ENCODE results near the gene ARHGAP22.

The ARHGAP22 gene

GRCh38 chr10:48475943-48476278 is 129.0 kb downstream of the ARHGAP22 start:
- no peak overlapping the region for H2AFZ ChIP-seq (ENCODE audit: low read length)
- no peak overlapping the region for H3K4me2 ChIP-seq (ENCODE audit: low read depth, low read length)
- H3K9me3 ChIP-seq (replicated peaks; ENCODE audit: insufficient read depth, low read length): no peaks in the 10 kb centered on the region
- H3F3A ChIP-seq (ENCODE audit: insufficient read depth, low read length): no peaks in the 10 kb centered on the region
- no peak overlapping the region for H3K27ac ChIP-seq (ENCODE audit: low read length)
- DNase-seq: no peak
- no peaks in the 10 kb centered on the region for H3K27me3 ChIP-seq (replicated peaks; ENCODE audit: insufficient read depth, low read length)
- TF ChIP-seq EZH2phosphoT487 (IDR thresholded peaks at IDR 0.05; ENCODE audit: low read length) (no peak), EZH2 (optimal IDR thresholded peaks at IDR 0.05; ENCODE audit: low read depth, low read length) (no peak), CTCF (IDR thresholded peaks at IDR 0.05; ENCODE audit: low read length) (no peak)
- no peaks in the 10 kb centered on the region for H3K79me2 ChIP-seq (ENCODE audit: low read length)
- H3K4me3 ChIP-seq (ENCODE audit: low read length): no peak overlapping the region
- H4K20me1 ChIP-seq (ENCODE audit: insufficient read depth, low read length): no peaks in the 10 kb centered on the region
- H3K36me3 ChIP-seq (replicated peaks; ENCODE audit: insufficient read depth, low read length): no peaks in the 10 kb centered on the region
- H3K9me2 ChIP-seq (replicated peaks; ENCODE audit: insufficient read depth, low read length): no peaks in the 10 kb centered on the region
- H3K4me1 ChIP-seq (ENCODE audit: low read length): no peaks in the 10 kb centered on the region
- H3K9ac ChIP-seq (ENCODE audit: low read length): no peak overlapping the region

GRCh38 chr10:48474765-48475365 is 130.0 kb downstream of the ARHGAP22 start:
- DNase-seq: no peak
- Histone ChIP-seq H3K9ac (ENCODE audit: low read length) (no peak overlapping the region), H3K4me2 (ENCODE audit: low read depth, low read length) (no peak overlapping the region), H4K20me1 (ENCODE audit: insufficient read depth, low read length) (no peaks in the 10 kb centered on the region), H3K36me3 (replicated peaks; ENCODE audit: insufficient read depth, low read length) (no peaks in the 10 kb centered on the region), H3K27me3 (replicated peaks; ENCODE audit: insufficient read depth, low read length) (no peaks in the 10 kb centered on the region), H3K4me1 (ENCODE audit: low read length) (no peaks in the 10 kb centered on the region), H3K79me2 (ENCODE audit: low read length) (no peaks in the 10 kb centered on the region), H2AFZ (ENCODE audit: low read length) (no peak overlapping the region), H3K9me3 (replicated peaks; ENCODE audit: insufficient read depth, low read length) (no peaks in the 10 kb centered on the region), H3K9me2 (replicated peaks; ENCODE audit: insufficient read depth, low read length) (no peaks in the 10 kb centered on the region), H3K4me3 (ENCODE audit: low read length) (no peak overlapping the region), H3K27ac (ENCODE audit: low read length) (no peak overlapping the region), H3F3A (ENCODE audit: insufficient read depth, low read length) (no peaks in the 10 kb centered on the region)
- no peak for TF ChIP-seq CTCF (IDR thresholded peaks at IDR 0.05; ENCODE audit: low read length)
- TF ChIP-seq EZH2phosphoT487 (IDR thresholded peaks at IDR 0.05; ENCODE audit: low read length): no peak
- TF ChIP-seq EZH2 (optimal IDR thresholded peaks at IDR 0.05; ENCODE audit: low read depth, low read length): no peak

- no peaks in the 10 kb centered on the region for H3K4me1 ChIP-seq (ENCODE audit: low read length)
- no peak overlapping the region for H3K4me2 ChIP-seq (ENCODE audit: low read depth, low read length)
- H3K27ac ChIP-seq (ENCODE audit: low read length): no peak overlapping the region
- no peaks in the 10 kb centered on the region for H4K20me1 ChIP-seq (ENCODE audit: insufficient read depth, low read length)
- H3K27me3 ChIP-seq (replicated peaks; ENCODE audit: insufficient read depth, low read length): no peaks in the 10 kb centered on the region
- H3K4me3 ChIP-seq (ENCODE audit: low read length): no peak overlapping the region
- H3K36me3 ChIP-seq (replicated peaks; ENCODE audit: insufficient read depth, low read length): no peaks in the 10 kb centered on the region
- H3K9me2 ChIP-seq (replicated peaks; ENCODE audit: insufficient read depth, low read length): no peaks in the 10 kb centered on the region
- H3F3A ChIP-seq (ENCODE audit: insufficient read depth, low read length): no peaks in the 10 kb centered on the region
- no peak overlapping the region for H2AFZ ChIP-seq (ENCODE audit: low read length)
- TF ChIP-seq EZH2phosphoT487 (IDR thresholded peaks at IDR 0.05; ENCODE audit: low read length): no peak
- no peak for TF ChIP-seq CTCF (IDR thresholded peaks at IDR 0.05; ENCODE audit: low read length)
- TF ChIP-seq EZH2 (optimal IDR thresholded peaks at IDR 0.05; ENCODE audit: low read depth, low read length): no peak
- H3K9ac ChIP-seq (ENCODE audit: low read length): no peak overlapping the region
- H3K79me2 ChIP-seq (ENCODE audit: low read length): no peaks in the 10 kb centered on the region
- no peaks in the 10 kb centered on the region for H3K9me3 ChIP-seq (replicated peaks; ENCODE audit: insufficient read depth, low read length)
- no peak for DNase-seq
Observed at GRCh38 chr10:48473704-48474103, 131.2 kb downstream of the ARHGAP22 start.

All from MM.1S (cell line).